Measurements from ENCODE around the gene PSMD11. TPM values are rescaled to one million over a fixed set of nuclear protein-coding genes. Genes with fewer than 3 reads are reported as not detected.

Gene PSMD11
- total and polyA plus RNA-seq, 7 donors = 118 to 326 (median 207) TPM

- no peak for DNase-seq
- no peaks in the 10 kb centered on the region for H3K36me3 ChIP-seq (ENCODE audit: insufficient read depth in 1 of 2, low read depth in 1 of 2)
- H3K27ac ChIP-seq = no peak overlapping the region
- H3K4me1 ChIP-seq = peaks cover 17% of the 10 kb centered on the region
- no peak for TF ChIP-seq CTCF (IDR thresholded peaks at IDR 0.05)
- no peaks in the 10 kb centered on the region for H3K27me3 ChIP-seq (ENCODE audit: insufficient read depth in 3 of 3, low read length in 2 of 3)
- no peak for ATAC-seq
- H3K9me3 ChIP-seq = no peaks in the 10 kb centered on the region
- intact Hi-C loops (cut with DNase I) = no loop called here
- 71 to 83% (median 76%) methylated on average over 3 of the region's 3 CpGs for WGBS, 3 donors
- no peak overlapping the region for H3K4me3 ChIP-seq
Measured at GRCh38 chr17:32513579-32513978, 69.3 kb downstream of the PSMD11 start.

- Histone ChIP-seq H3K27me3 (ENCODE audit: insufficient read depth in 3 of 3, low read length in 2 of 3) (no peaks in the 10 kb centered on the region), H3K4me3 (no peak overlapping the region), H3K27ac (no peak overlapping the region), H3K9me3 (no peaks in the 10 kb centered on the region), H3K4me1 (peaks cover 21% of the 10 kb centered on the region), H3K36me3 (ENCODE audit: insufficient read depth in 1 of 2, low read depth in 1 of 2) (no peaks in the 10 kb centered on the region)
- ATAC-seq = no peak
- 53 to 65% (median 57%) methylated on average over 4 of the region's 4 CpGs for WGBS, 3 donors
- DNase-seq = no peak
- intact Hi-C loops (cut with DNase I) = no loop called here
- no peak for TF ChIP-seq CTCF (IDR thresholded peaks at IDR 0.05)
Measured at GRCh38 chr17:32514606-32515005, 70.3 kb downstream of the PSMD11 start.

- ATAC-seq (peak; percentile 69 to 80 (median 76)), DNase-seq (no peak)
- 63 to 82% (median 75%) methylated on average over 4 of the region's 4 CpGs for WGBS, 3 donors
- Histone ChIP-seq H3K9me3 (no peaks in the 10 kb centered on the region), H3K36me3 (ENCODE audit: insufficient read depth in 1 of 2, low read depth in 1 of 2) (no peaks in the 10 kb centered on the region), H3K27ac (peak overlapping the region; percentile 58), H3K27me3 (ENCODE audit: insufficient read depth in 3 of 3, low read length in 2 of 3) (no peaks in the 10 kb centered on the region), H3K4me1 (peaks cover 26% of the 10 kb centered on the region), H3K4me3 (no peak overlapping the region)
- intact Hi-C loops (cut with DNase I) = no loop called here
- TF ChIP-seq CTCF (IDR thresholded peaks at IDR 0.05) = no peak
Measured at GRCh38 chr17:32515677-32516383, 71.5 kb downstream of the PSMD11 start.

GRCh38 chr17:32516450-32516849, 72.1 kb downstream of the PSMD11 start:
- 5 to 61% (median 23%) methylated on average over 2 of the region's 2 CpGs for WGBS, 3 donors
- H3K27ac ChIP-seq = peak overlapping the region; percentile 58
- TF ChIP-seq CTCF (IDR thresholded peaks at IDR 0.05) = no peak
- no peak overlapping the region for H3K4me3 ChIP-seq
- intact Hi-C loops (cut with DNase I) = no loop called here
- H3K4me1 ChIP-seq = peaks cover 26% of the 10 kb centered on the region
- no peaks in the 10 kb centered on the region for H3K9me3 ChIP-seq
- no peaks in the 10 kb centered on the region for H3K27me3 ChIP-seq (ENCODE audit: insufficient read depth in 3 of 3, low read length in 2 of 3)
- DNase-seq = no peak
- no peaks in the 10 kb centered on the region for H3K36me3 ChIP-seq (ENCODE audit: insufficient read depth in 1 of 2, low read depth in 1 of 2)
- no peak for ATAC-seq

Measured in psoas muscle (tissue), 8 donors.